Left ventricle myocardium inferior (tissue), 1 donor: ENCODE data around the gene TMEM94. TPM values are rescaled to one million over a fixed set of nuclear protein-coding genes. Genes with fewer than 3 reads are reported as not detected.

Experiments
- DNase-seq: peaks from one replicate; pipeline ENCODE4 v3.0.0-alpha.2; 2020
- H3K27ac ChIP-seq: fragments of 200-600 bp; replicated peaks from 2 replicates; pipeline ENCODE4 v1.8.0; 2021
- H3K27me3 ChIP-seq: fragments of 200-600 bp; 2 replicates; pipeline ENCODE4 v1.8.0; 2021; ENCODE audit warnings: low read depth
- H3K36me3 ChIP-seq: fragments of 200-600 bp; 2 replicates; pipeline ENCODE4 v1.8.0; 2021
- H3K4me1 ChIP-seq: fragments of 200-600 bp; 2 replicates; pipeline ENCODE4 v1.8.0; 2021
- H3K4me3 ChIP-seq: fragments of 200-600 bp; 2 replicates; pipeline ENCODE4 v1.8.0; 2021; ENCODE audit warnings: mild to moderate bottlenecking, moderate library complexity
- H3K9me3 ChIP-seq: fragments of 200-600 bp; replicated peaks from 2 replicates; pipeline ENCODE4 v1.8.0; 2021
- CTCF ChIP-seq: fragments of 200-600 bp; IDR thresholded peaks from 2 replicates; pipeline ENCODE4 v1.8.0; 2021; ENCODE audit warnings: antibody characterized with exemption, mild to moderate bottlenecking, borderline replicate concordance
- intact Hi-C: fragments of 100-400 bp; cut with micrococcal nuclease; formaldehyde crosslinking; loops from one replicate; pipeline ENCODE4 v1.11.0; 2022
- total RNA-seq: library from RNA; stranded (reverse); fragmentation: NEBNext Ultra II Directional; extraction: Animal tissue kit (Norgen Biotek cat#: 25700); gene quantifications from one replicate; pipeline ENCODE4 v1.2.1, GENCODE V29; 2021
- donor health status: DM: no; HTN: yes; CAD: no; lungs with severe emphysema.

Gene TMEM94
- total RNA-seq, 1 donor from 2014 or later = 38.8 TPM

- no peak for DNase-seq
- intact Hi-C loops = no loop called here
- Histone ChIP-seq H3K4me1 (peaks cover 68% of the 10 kb centered on the region), H3K9me3 (no peaks in the 10 kb centered on the region), H3K4me3 (no peak overlapping the region), H3K36me3 (peaks cover 70% of the 10 kb centered on the region), H3K27ac (peak overlapping the region; percentile 96), H3K27me3 (no peaks in the 10 kb centered on the region)
- no peak for TF ChIP-seq CTCF
Observed at GRCh38 chr17:75505152-75505409, 48.6 kb downstream of the TMEM94 start.

- H3K4me1 ChIP-seq = peaks cover 68% of the 10 kb centered on the region
- no peak overlapping the region for H3K4me3 ChIP-seq
- intact Hi-C loops = no loop called here
- H3K27me3 ChIP-seq = no peaks in the 10 kb centered on the region
- peak overlapping the region; percentile 96 for H3K27ac ChIP-seq
- no peak for TF ChIP-seq CTCF
- no peaks in the 10 kb centered on the region for H3K9me3 ChIP-seq
- no peak for DNase-seq
- H3K36me3 ChIP-seq = peaks cover 70% of the 10 kb centered on the region
Observed at GRCh38 chr17:75505640-75506039, 49.2 kb downstream of the TMEM94 start.

GRCh38 chr17:75506134-75506533, 49.7 kb downstream of the TMEM94 start:
- peaks cover 70% of the 10 kb centered on the region for H3K36me3 ChIP-seq
- no peaks in the 10 kb centered on the region for H3K27me3 ChIP-seq
- intact Hi-C loops = no loop called here
- H3K4me1 ChIP-seq = peaks cover 68% of the 10 kb centered on the region
- H3K4me3 ChIP-seq = no peak overlapping the region
- DNase-seq = no peak
- TF ChIP-seq CTCF = no peak
- peak overlapping the region; percentile 96 for H3K27ac ChIP-seq
- H3K9me3 ChIP-seq = no peaks in the 10 kb centered on the region

GRCh38 chr17:75506888-75507287, 50.5 kb downstream of the TMEM94 start:
- Histone ChIP-seq H3K27ac (peak overlapping the region; percentile 96), H3K36me3 (peaks cover 71% of the 10 kb centered on the region), H3K4me1 (peaks cover 68% of the 10 kb centered on the region), H3K9me3 (no peaks in the 10 kb centered on the region), H3K27me3 (no peaks in the 10 kb centered on the region), H3K4me3 (no peak overlapping the region)
- intact Hi-C loops = no loop called here
- no peak for DNase-seq
- TF ChIP-seq CTCF = no peak

GRCh38 chr17:75507733-75508719, 51.6 kb downstream of the TMEM94 start:
- Histone ChIP-seq H3K27ac (peak overlapping the region; percentile 96), H3K4me1 (peaks cover 80% of the 10 kb centered on the region), H3K36me3 (peaks cover 75% of the 10 kb centered on the region), H3K4me3 (peak overlapping the region; percentile 48), H3K9me3 (no peaks in the 10 kb centered on the region), H3K27me3 (no peaks in the 10 kb centered on the region)
- intact Hi-C loops = no loop called here
- no peak for TF ChIP-seq CTCF
- no peak for DNase-seq
